WTC11 (cell line): ENCODE results near the gene REELD1. TPM values are rescaled to one million over a fixed set of nuclear protein-coding genes. Genes with fewer than 3 reads are reported as not detected.

Experiments
- ATAC-seq: fragments of 200-7000 bp; cut with Tn5 transposase; 2 replicates; pipeline ENCODE4 v1.10.0; 2021; ENCODE audit warnings: mild to moderate bottlenecking, moderate library complexity
- CTCF ChIA-PET: fragments of 300-600 bp; sonication (Branson Sonifier 250); formaldehyde crosslinking; loops from one replicate; lab custom pipeline; 2021; ENCODE audit warnings: antibody characterized with exemption; lab: Charles Lee
- POLR2A ChIA-PET: fragments of 350-600 bp; sonication (Branson Sonifier 250); formaldehyde crosslinking; loops from one replicate; lab custom pipeline; 2021; ENCODE audit warnings: antibody characterized with exemption; lab: Charles Lee
- DNase-seq: peaks from one replicate; pipeline ENCODE4 v3.0.0; 2021; ENCODE audit warnings: low spot score
- H3K27ac Mint-ChIP-seq: 2 replicates; pipeline ENCODE4 v1.8.0; 2021; ENCODE audit warnings: mixed read lengths
- H3K27me3 Mint-ChIP-seq: 2 replicates; pipeline ENCODE4 v1.8.0; 2021; ENCODE audit warnings: low read depth, mild to moderate bottlenecking, moderate library complexity, mixed read lengths
- H3K36me3 Mint-ChIP-seq: 2 replicates; pipeline ENCODE4 v1.8.0; 2021; ENCODE audit warnings: mixed read lengths
- H3K4me1 Mint-ChIP-seq: 2 replicates; pipeline ENCODE4 v1.8.0; 2022; ENCODE audit warnings: mixed read lengths
- H3K4me3 Mint-ChIP-seq: 2 replicates; pipeline ENCODE4 v1.8.0; 2021; ENCODE audit warnings: mild to moderate bottlenecking, moderate library complexity, mixed read lengths
- H3K9me3 Mint-ChIP-seq: 2 replicates; pipeline ENCODE4 v1.8.0; 2021; ENCODE audit warnings: mixed read lengths
- CBFB ChIP-seq: sonication (generic); formaldehyde crosslinking; IDR thresholded peaks from 2 replicates; pipeline ENCODE4 v1.8.1; 2022; ENCODE audit warnings: mild to moderate bottlenecking, low read depth, missing genetic modification reagents
- CREM ChIP-seq: sonication (generic); formaldehyde crosslinking; IDR thresholded peaks from 2 replicates; pipeline ENCODE4 v1.8.1; 2022; ENCODE audit warnings: mild to moderate bottlenecking, missing genetic modification reagents, moderate library complexity
- EMX1 ChIP-seq: fragments of 250-450 bp; sonication (Bioruptor Pico); IDR thresholded peaks from 2 replicates; pipeline ENCODE4 v1.8.0; 2021; ENCODE audit warnings: mild to moderate bottlenecking
- ETV6 ChIP-seq: sonication (generic); formaldehyde crosslinking; IDR thresholded peaks from 2 replicates; pipeline ENCODE4 v1.8.1; 2022; ENCODE audit warnings: mild to moderate bottlenecking, missing genetic modification reagents
- FOXJ3 ChIP-seq: sonication (generic); formaldehyde crosslinking; IDR thresholded peaks from 2 replicates; pipeline ENCODE4 v1.9.0; 2021; ENCODE audit warnings: missing genetic modification reagents, mild to moderate bottlenecking, borderline replicate concordance
- FOXK1 ChIP-seq: sonication (generic); formaldehyde crosslinking; IDR thresholded peaks from 2 replicates; pipeline ENCODE4 v1.8.0; 2022; ENCODE audit warnings: mild to moderate bottlenecking, moderate library complexity, missing genetic modification reagents
- HMGA2 ChIP-seq: fragments of 250-450 bp; sonication (Bioruptor Pico); IDR thresholded peaks from 2 replicates; pipeline ENCODE4 v1.4.0; 2021; ENCODE audit warnings: mild to moderate bottlenecking, moderate library complexity
- JAZF1 ChIP-seq: fragments of 250-450 bp; sonication (Bioruptor Pico); IDR thresholded peaks from 2 replicates; pipeline ENCODE4 v1.9.0; 2021; ENCODE audit warnings: moderate library complexity, mild to moderate bottlenecking, inconsistent platforms
- KAT7 ChIP-seq: sonication (generic); formaldehyde crosslinking; IDR thresholded peaks from 2 replicates; pipeline ENCODE4 v1.8.1; 2023; ENCODE audit warnings: missing genetic modification reagents, mild to moderate bottlenecking, borderline replicate concordance
- MYBL2 ChIP-seq: sonication (generic); formaldehyde crosslinking; IDR thresholded peaks from 2 replicates; pipeline ENCODE4 v1.8.1; 2023; ENCODE audit warnings: mild to moderate bottlenecking, moderate library complexity, missing genetic modification reagents
- RORB ChIP-seq: fragments of 250-450 bp; sonication (Bioruptor Pico); IDR thresholded peaks from 2 replicates; pipeline ENCODE4 v1.9.0; 2021; ENCODE audit warnings: mild to moderate bottlenecking
- SMAD3 ChIP-seq: sonication (generic); formaldehyde crosslinking; IDR thresholded peaks from 2 replicates; pipeline ENCODE4 v1.8.0; 2022; ENCODE audit warnings: missing genetic modification reagents, mild to moderate bottlenecking, borderline replicate concordance
- ZNF138 ChIP-seq: sonication (generic); formaldehyde crosslinking; conservative IDR thresholded peaks from 2 replicates; pipeline ENCODE4 v1.8.1; 2022; ENCODE audit warnings: mild to moderate bottlenecking, moderate library complexity, missing genetic modification reagents
- ZNF219 ChIP-seq: sonication (generic); formaldehyde crosslinking; IDR thresholded peaks from 2 replicates; pipeline ENCODE4 v1.8.0; 2023; ENCODE audit warnings: missing genetic modification reagents, mild to moderate bottlenecking, borderline replicate concordance
- ZNF232 ChIP-seq: sonication (generic); formaldehyde crosslinking; IDR thresholded peaks from 2 replicates; pipeline ENCODE4 v1.8.0; 2022; ENCODE audit warnings: mild to moderate bottlenecking, missing genetic modification reagents
- ZNF317 ChIP-seq: sonication (generic); formaldehyde crosslinking; IDR thresholded peaks from 2 replicates; pipeline ENCODE4 v1.8.1; 2023; ENCODE audit warnings: low read depth, mild to moderate bottlenecking, moderate library complexity, missing genetic modification reagents, borderline replicate concordance
- ZNF416 ChIP-seq: fragments of 250-450 bp; sonication (Bioruptor Pico); IDR thresholded peaks from 2 replicates; pipeline ENCODE4 v1.9.0; 2021; ENCODE audit warnings: mild to moderate bottlenecking, inconsistent platforms
- total RNA-seq: library from RNA; stranded (reverse); gene quantifications from 3 replicates; pipeline ENCODE4 v1.2.3, GENCODE V29; 2021
- TF ChIP-seq, protein P1 (sequence below): sonication (generic); formaldehyde crosslinking; conservative IDR thresholded peaks from 2 replicates; pipeline ENCODE4 v1.8.1; 2023; ENCODE audit warnings: mild to moderate bottlenecking, low read depth, missing genetic modification reagents, moderate library complexity
- TF ChIP-seq, protein P2 (sequence below): fragments of 250-450 bp; sonication (Bioruptor Pico); IDR thresholded peaks from 2 replicates; pipeline ENCODE4 v1.9.0; 2021; ENCODE audit warnings: moderate library complexity, mild to moderate bottlenecking, inconsistent platforms, borderline replicate concordance
- TF ChIP-seq, protein P3 (sequence below): sonication (generic); formaldehyde crosslinking; conservative IDR thresholded peaks from 2 replicates; pipeline ENCODE4 v1.8.1; 2022; ENCODE audit warnings: mild to moderate bottlenecking, missing genetic modification reagents
- TF ChIP-seq, protein P4 (sequence below): sonication (generic); formaldehyde crosslinking; IDR thresholded peaks from 2 replicates; pipeline ENCODE4 v1.8.1; 2022; ENCODE audit warnings: missing genetic modification reagents, borderline replicate concordance

REELD1 gene
- total RNA-seq, 1 experiment from 2014 or later: not detected

DNA sequence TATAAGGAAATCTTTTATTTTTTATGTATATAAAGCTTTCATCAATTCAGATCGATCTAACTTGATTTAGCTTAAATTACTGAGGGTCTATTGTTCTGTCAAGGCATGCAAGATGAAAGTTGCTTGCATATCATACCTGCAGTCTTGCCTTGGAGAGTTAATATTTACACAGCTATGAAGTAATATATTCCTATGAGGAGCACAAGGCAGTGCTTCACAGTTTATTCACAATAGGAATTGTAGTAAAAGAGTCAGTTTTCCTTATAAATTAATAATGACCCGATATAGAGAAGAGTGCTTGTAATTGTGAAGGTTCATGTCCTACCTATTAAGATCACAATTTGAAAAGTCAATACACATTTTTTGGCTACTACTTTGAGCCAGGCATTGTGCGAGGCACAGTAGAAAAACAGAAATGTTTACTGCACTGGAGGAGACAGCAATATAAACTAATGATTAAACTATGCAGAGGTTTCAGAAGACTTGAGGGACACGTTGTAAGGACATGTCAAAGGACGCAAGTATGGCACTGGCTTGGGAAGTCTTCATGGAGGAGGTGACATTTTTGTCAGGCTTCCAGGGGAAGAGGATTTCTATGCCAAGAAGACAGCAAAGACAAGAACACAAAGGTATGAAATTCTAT, 38.8 kb downstream of the REELD1 start (continued):
- TF ChIP-seq ZNF138 (CRISPR knock-in tag): no peak
- TF ChIP-seq SMAD3: no peak
- TF ChIP-seq ZNF317 (CRISPR knock-in tag): no peak
- TF ChIP-seq, protein P1, sequence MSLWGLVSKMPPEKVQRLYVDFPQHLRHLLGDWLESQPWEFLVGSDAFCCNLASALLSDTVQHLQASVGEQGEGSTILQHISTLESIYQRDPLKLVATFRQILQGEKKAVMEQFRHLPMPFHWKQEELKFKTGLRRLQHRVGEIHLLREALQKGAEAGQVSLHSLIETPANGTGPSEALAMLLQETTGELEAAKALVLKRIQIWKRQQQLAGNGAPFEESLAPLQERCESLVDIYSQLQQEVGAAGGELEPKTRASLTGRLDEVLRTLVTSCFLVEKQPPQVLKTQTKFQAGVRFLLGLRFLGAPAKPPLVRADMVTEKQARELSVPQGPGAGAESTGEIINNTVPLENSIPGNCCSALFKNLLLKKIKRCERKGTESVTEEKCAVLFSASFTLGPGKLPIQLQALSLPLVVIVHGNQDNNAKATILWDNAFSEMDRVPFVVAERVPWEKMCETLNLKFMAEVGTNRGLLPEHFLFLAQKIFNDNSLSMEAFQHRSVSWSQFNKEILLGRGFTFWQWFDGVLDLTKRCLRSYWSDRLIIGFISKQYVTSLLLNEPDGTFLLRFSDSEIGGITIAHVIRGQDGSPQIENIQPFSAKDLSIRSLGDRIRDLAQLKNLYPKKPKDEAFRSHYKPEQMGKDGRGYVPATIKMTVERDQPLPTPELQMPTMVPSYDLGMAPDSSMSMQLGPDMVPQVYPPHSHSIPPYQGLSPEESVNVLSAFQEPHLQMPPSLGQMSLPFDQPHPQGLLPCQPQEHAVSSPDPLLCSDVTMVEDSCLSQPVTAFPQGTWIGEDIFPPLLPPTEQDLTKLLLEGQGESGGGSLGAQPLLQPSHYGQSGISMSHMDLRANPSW (CRISPR knock-in tag): no peak
- no peak for TF ChIP-seq FOXJ3 (CRISPR knock-in tag)
- TF ChIP-seq CBFB: no peak
- TF ChIP-seq, all 79 proteins: peak for 0

DNA sequence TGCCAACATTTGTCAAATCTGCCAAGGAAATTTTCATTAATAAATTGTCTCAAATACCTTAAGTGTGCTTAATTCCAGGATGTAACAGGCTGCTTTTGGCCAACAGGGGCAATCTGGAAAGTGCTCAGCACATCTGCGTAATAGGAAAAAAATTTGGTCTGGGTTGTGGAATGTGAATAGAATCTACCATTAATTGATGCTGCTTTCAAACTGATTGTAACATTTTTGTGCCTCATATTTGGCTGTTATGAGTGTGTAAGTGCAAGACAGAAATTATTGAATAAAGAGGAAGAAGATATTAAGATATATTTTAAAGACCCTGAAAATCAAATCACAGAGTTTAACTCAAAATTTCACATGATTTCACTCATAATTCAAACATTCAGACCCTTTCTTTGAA, 41.1 kb downstream of the REELD1 start:
- no peak for DNase-seq
- no peak overlapping the region for H3K27ac Mint-ChIP-seq
- TF ChIP-seq MYBL2: no peak
- TF ChIP-seq ZNF219: no peak
- no peak for TF ChIP-seq FOXJ3 (CRISPR knock-in tag)
- TF ChIP-seq, protein P2, sequence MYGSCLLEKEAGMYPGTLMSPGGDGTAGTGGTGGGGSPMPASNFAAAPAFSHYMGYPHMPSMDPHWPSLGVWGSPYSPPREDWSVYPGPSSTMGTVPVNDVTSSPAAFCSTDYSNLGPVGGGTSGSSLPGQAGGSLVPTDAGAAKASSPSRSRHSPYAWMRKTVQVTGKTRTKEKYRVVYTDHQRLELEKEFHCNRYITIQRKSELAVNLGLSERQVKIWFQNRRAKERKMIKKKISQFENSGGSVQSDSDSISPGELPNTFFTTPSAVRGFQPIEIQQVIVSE: no peak
- no peak for TF ChIP-seq FOXK1 (CRISPR knock-in tag)
- TF ChIP-seq HMGA2 (CRISPR knock-in tag): no peak
- TF ChIP-seq KAT7 (CRISPR knock-in tag): no peak
- no peak for TF ChIP-seq CREM (CRISPR knock-in tag)
- TF ChIP-seq ZNF232 (CRISPR knock-in tag): no peak
- no peak for TF ChIP-seq RORB (CRISPR knock-in tag)
- TF ChIP-seq ETV6 (CRISPR knock-in tag): no peak
- no peak for TF ChIP-seq ZNF416 (CRISPR knock-in tag)
- TF ChIP-seq, protein P3, sequence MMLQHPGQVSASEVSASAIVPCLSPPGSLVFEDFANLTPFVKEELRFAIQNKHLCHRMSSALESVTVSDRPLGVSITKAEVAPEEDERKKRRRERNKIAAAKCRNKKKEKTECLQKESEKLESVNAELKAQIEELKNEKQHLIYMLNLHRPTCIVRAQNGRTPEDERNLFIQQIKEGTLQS (CRISPR knock-in tag): no peak
- TF ChIP-seq, protein P4, sequence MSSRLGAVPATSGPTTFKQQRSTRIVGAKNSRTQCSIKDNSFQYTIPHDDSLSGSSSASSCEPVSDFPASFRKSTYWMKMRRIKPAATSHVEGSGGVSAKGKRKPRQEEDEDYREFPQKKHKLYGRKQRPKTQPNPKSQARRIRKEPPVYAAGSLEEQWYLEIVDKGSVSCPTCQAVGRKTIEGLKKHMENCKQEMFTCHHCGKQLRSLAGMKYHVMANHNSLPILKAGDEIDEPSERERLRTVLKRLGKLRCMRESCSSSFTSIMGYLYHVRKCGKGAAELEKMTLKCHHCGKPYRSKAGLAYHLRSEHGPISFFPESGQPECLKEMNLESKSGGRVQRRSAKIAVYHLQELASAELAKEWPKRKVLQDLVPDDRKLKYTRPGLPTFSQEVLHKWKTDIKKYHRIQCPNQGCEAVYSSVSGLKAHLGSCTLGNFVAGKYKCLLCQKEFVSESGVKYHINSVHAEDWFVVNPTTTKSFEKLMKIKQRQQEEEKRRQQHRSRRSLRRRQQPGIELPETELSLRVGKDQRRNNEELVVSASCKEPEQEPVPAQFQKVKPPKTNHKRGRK (CRISPR knock-in tag): no peak
- TF ChIP-seq JAZF1: no peak
- no peak for TF ChIP-seq EMX1 (CRISPR knock-in tag)
- TF ChIP-seq, all 79 proteins: peak for 0
- no peaks in the 10 kb centered on the region for H3K36me3 Mint-ChIP-seq
- no peaks in the 10 kb centered on the region for H3K9me3 Mint-ChIP-seq
- ChIA-PET CTCF (no interaction called here), POLR2A (no interaction called here)
- H3K4me3 Mint-ChIP-seq: no peak overlapping the region
- ATAC-seq: no peak
- H3K4me1 Mint-ChIP-seq: no peaks in the 10 kb centered on the region
- H3K27me3 Mint-ChIP-seq: no peaks in the 10 kb centered on the region

DNA sequence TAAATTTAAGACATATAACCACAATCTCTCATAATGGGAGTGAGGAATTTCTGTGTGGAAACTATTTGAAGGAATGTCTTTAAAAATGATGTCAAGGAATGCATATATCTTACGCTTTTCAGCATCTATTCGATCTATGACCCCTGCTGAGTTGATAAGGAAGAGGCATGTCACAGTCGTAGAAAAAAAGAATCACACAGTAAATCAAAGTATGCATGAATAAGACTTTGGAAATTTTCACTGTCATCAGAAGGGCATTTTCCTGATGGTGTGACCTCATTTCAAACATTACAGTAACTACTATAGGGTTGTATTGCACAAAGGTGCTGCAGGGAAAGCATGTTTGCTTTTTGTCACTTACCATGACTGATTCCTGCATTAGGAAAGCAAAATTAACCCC, 41.5 kb downstream of the REELD1 start:
- ChIA-PET POLR2A (no interaction called here), CTCF (no interaction called here)
- DNase-seq (no peak), ATAC-seq (no peak)
- Mint-ChIP-seq H3K36me3 (no peaks in the 10 kb centered on the region), H3K27me3 (no peaks in the 10 kb centered on the region), H3K9me3 (no peaks in the 10 kb centered on the region), H3K4me1 (no peaks in the 10 kb centered on the region), H3K4me3 (no peak overlapping the region), H3K27ac (no peak overlapping the region)
- TF ChIP-seq ZNF219: no peak
